Osteoblast (primary cell): ENCODE data around the gene SLC25A21. TPM values are rescaled to one million over a fixed set of nuclear protein-coding genes. Genes with fewer than 3 reads are reported as not detected.

Source experiments
- DNase-seq: peaks from one replicate; pipeline ENCODE4 v3.0.0; 2011; ENCODE audit warnings: low spot score, mixed read lengths; ENCODE audit not compliant: insufficient read length; ENCODE audit errors: missing footprints
- H2AFZ ChIP-seq: 2 replicates; pipeline ENCODE4 v1.6.0; 2011; ENCODE audit warnings: mild to moderate bottlenecking, low read length
- H3K27ac ChIP-seq: 2 replicates; pipeline ENCODE4 v1.5.1; 2011; ENCODE audit warnings: mild to moderate bottlenecking, low read depth, low read length, moderate library complexity
- H3K27me3 ChIP-seq: 2 replicates; pipeline ENCODE4 v1.6.0; 2012; ENCODE audit warnings: mild to moderate bottlenecking, control low read depth, inconsistent platforms, low read length, moderate library complexity; ENCODE audit not compliant: insufficient read depth
- H3K36me3 ChIP-seq: 2 replicates; pipeline ENCODE4 v1.5.1; 2011; ENCODE audit warnings: mild to moderate bottlenecking, low read length, control low read depth, moderate library complexity; ENCODE audit not compliant: insufficient read depth
- H3K4me1 ChIP-seq: 2 replicates; pipeline ENCODE4 v1.5.1; 2011; ENCODE audit warnings: mild to moderate bottlenecking, low read length, control low read depth, moderate library complexity; ENCODE audit not compliant: insufficient read depth
- H3K4me2 ChIP-seq: 2 replicates; pipeline ENCODE4 v1.6.0; 2011; ENCODE audit warnings: mild to moderate bottlenecking, low read length; ENCODE audit not compliant: insufficient read depth
- H3K4me3 ChIP-seq: fragments of 200-600 bp; sonication (generic); 3 replicates; pipeline ENCODE4 v1.5.1; 2012; ENCODE audit warnings: mild to moderate bottlenecking, low read length, inconsistent platforms; ENCODE audit not compliant: insufficient read depth
- H3K79me2 ChIP-seq: 2 replicates; pipeline ENCODE4 v1.6.0; 2012; ENCODE audit warnings: mild to moderate bottlenecking, low read length, control low read depth, inconsistent platforms; ENCODE audit not compliant: insufficient read depth
- H3K9me3 ChIP-seq: 2 replicates; pipeline ENCODE4 v1.5.1; 2011; ENCODE audit warnings: low read depth, low read length, control low read depth
- H4K20me1 ChIP-seq: 2 replicates; pipeline ENCODE4 v1.6.0; 2012; ENCODE audit warnings: mild to moderate bottlenecking, low read length, control low read depth; ENCODE audit not compliant: insufficient read depth
- total RNA-seq: library from RNA; depleted of rRNA; stranded (reverse); fragments of >200 nt; gene quantifications from 2 replicates; pipeline ENCODE4 v1.2.3, GENCODE V29; 2012
- TF ChIP-seq, protein P1 (sequence below): IDR thresholded peaks from 2 replicates; pipeline ENCODE4 v1.5.1; 2011; ENCODE audit warnings: mild to moderate bottlenecking, low read depth, low read length, moderate library complexity; ENCODE audit errors: extremely low read depth

Gene SLC25A21
- total RNA-seq, 1 donor, result 0.72 TPM

DNA sequence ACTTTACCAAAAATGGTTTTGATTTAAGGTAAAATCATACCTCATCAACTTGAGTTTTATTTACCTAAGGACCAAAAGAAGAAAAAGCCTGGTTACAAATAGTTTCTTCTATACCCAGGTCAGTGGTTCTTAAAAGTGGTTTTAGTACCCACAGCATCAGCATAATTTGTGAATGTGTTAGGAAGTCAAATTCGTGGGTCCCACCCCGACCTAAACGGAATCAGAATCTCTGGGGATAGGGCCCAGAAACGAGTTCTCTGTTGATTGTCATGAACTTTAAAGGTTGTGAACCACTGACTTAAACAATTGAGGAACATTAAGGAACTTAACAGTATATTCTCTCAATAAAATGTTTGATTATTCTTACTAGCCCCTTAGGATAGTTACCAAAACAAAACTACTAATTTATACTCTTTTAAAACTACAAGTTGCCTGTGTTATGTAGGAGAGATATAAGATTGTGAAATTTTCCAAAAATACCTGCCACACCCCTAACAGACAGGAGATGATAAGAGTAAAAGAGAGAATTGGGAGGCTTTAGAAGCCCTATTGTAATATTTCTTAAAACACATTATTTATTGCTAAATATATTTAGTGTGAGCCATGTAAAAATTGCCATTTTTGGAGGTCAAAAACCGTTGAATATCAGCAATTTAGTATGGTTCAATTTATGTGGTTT lies 669 bp upstream of the SLC25A21 start:
- no peak for DNase-seq
- Histone ChIP-seq H3K27me3 (no peaks in the 10 kb centered on the region), H3K4me2 (peak overlapping the region; percentile 88), H3K79me2 (no peaks in the 10 kb centered on the region), H4K20me1 (no peaks in the 10 kb centered on the region), H3K36me3 (no peaks in the 10 kb centered on the region), H2AFZ (peak overlapping the region; percentile 97), H3K27ac (no peak overlapping the region), H3K4me3 (peak overlapping the region; percentile 85), H3K9me3 (no peaks in the 10 kb centered on the region), H3K4me1 (peaks cover 6% of the 10 kb centered on the region)
- TF ChIP-seq, protein P1, sequence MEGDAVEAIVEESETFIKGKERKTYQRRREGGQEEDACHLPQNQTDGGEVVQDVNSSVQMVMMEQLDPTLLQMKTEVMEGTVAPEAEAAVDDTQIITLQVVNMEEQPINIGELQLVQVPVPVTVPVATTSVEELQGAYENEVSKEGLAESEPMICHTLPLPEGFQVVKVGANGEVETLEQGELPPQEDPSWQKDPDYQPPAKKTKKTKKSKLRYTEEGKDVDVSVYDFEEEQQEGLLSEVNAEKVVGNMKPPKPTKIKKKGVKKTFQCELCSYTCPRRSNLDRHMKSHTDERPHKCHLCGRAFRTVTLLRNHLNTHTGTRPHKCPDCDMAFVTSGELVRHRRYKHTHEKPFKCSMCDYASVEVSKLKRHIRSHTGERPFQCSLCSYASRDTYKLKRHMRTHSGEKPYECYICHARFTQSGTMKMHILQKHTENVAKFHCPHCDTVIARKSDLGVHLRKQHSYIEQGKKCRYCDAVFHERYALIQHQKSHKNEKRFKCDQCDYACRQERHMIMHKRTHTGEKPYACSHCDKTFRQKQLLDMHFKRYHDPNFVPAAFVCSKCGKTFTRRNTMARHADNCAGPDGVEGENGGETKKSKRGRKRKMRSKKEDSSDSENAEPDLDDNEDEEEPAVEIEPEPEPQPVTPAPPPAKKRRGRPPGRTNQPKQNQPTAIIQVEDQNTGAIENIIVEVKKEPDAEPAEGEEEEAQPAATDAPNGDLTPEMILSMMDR, result no peak

- TF ChIP-seq, protein P1, result no peak
- no peaks in the 10 kb centered on the region for H3K36me3 ChIP-seq
- H3K4me3 ChIP-seq, result peak overlapping the region; percentile 85
- H2AFZ ChIP-seq, result peak overlapping the region; percentile 97
- no peak for DNase-seq
- H3K79me2 ChIP-seq, result no peaks in the 10 kb centered on the region
- no peak overlapping the region for H3K27ac ChIP-seq
- H3K9me3 ChIP-seq, result no peaks in the 10 kb centered on the region
- peaks cover 6% of the 10 kb centered on the region for H3K4me1 ChIP-seq
- no peaks in the 10 kb centered on the region for H3K27me3 ChIP-seq
- H3K4me2 ChIP-seq, result peak overlapping the region; percentile 88
- H4K20me1 ChIP-seq, result no peaks in the 10 kb centered on the region
Observed at GRCh38 chr14:37171678-37172023, 755 bp downstream of the SLC25A21 start.

- Histone ChIP-seq H3K79me2 (no peaks in the 10 kb centered on the region), H3K27me3 (no peaks in the 10 kb centered on the region)
- TF ChIP-seq, protein P1, result no peak
Observed at GRCh38 chr14:37170993-37171392, 1.4 kb downstream of the SLC25A21 start.

DNA sequence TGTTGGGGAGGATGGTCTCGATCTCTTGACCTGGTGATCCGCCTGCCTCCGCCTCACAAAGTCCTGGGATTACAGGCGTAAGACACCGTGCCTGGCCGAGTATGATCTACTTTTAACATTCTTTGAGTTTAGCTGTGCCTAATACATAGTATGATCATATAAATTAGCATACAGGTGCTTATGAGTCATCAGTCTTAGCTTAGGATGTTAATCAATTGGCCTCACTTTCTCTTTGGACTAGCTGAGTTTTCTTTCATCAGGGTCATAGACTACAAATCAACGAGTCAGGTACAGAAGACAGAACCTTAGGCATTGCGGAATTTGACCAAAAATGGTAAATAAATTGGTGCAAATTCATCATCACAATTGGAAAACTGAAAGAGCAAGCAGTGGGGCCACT lies 2.2 kb downstream of the SLC25A21 start:
- H3K27ac ChIP-seq, result no peak overlapping the region
- H3K4me1 ChIP-seq, result peaks cover 6% of the 10 kb centered on the region
- no peaks in the 10 kb centered on the region for H3K9me3 ChIP-seq
- TF ChIP-seq, protein P1, result no peak
- no peaks in the 10 kb centered on the region for H4K20me1 ChIP-seq
- no peaks in the 10 kb centered on the region for H3K27me3 ChIP-seq
- no peak overlapping the region for H2AFZ ChIP-seq
- no peak overlapping the region for H3K4me2 ChIP-seq
- no peaks in the 10 kb centered on the region for H3K79me2 ChIP-seq
- no peak for DNase-seq
- no peak overlapping the region for H3K4me3 ChIP-seq
- no peaks in the 10 kb centered on the region for H3K36me3 ChIP-seq

More at GRCh38 chr14:37170993-37171392, 1.4 kb downstream of the SLC25A21 start:
- Histone ChIP-seq H3K4me1 (peaks cover 6% of the 10 kb centered on the region), H3K4me2 (no peak overlapping the region), H4K20me1 (no peaks in the 10 kb centered on the region), H2AFZ (no peak overlapping the region), H3K27ac (no peak overlapping the region), H3K36me3 (no peaks in the 10 kb centered on the region), H3K9me3 (no peaks in the 10 kb centered on the region), H3K4me3 (no peak overlapping the region)
- no peak for DNase-seq
